Activated B cell treated with CpG ODN at 0.5 μM for 24 hours (primary cell): Measurements from ENCODE around the gene CD2AP. TPM values are rescaled to one million over a fixed set of nuclear protein-coding genes. Genes with fewer than 3 reads are reported as not detected.

Experiments used
- ATAC-seq: fragments of 200-7000 bp; cut with Tn5 transposase; one replicate; pipeline ENCODE4 v1.10.0; 2021; ENCODE audit warnings: low read depth, mild to moderate bottlenecking, moderate library complexity
- CTCF ChIA-PET: fragments of 350-600 bp; sonication (Branson Sonifier 250); formaldehyde crosslinking; loops from one replicate; lab custom pipeline; 2021; ENCODE audit warnings: antibody characterized with exemption; lab: Charles Lee
- POLR2A ChIA-PET: fragments of 350-600 bp; sonication (Branson Sonifier 250); formaldehyde crosslinking; loops from one replicate; lab custom pipeline; 2021; ENCODE audit warnings: antibody characterized with exemption; lab: Charles Lee
- DNase-seq: peaks from one replicate; pipeline ENCODE4 v3.0.0; 2022
- H3K27ac Mint-ChIP-seq: one replicate; pipeline ENCODE4 v1.8.0; 2020; ENCODE audit warnings: mixed read lengths
- H3K27me3 Mint-ChIP-seq: one replicate; pipeline ENCODE4 v1.8.0; 2021; ENCODE audit warnings: mixed read lengths
- H3K36me3 Mint-ChIP-seq: one replicate; pipeline ENCODE4 v1.8.0; 2021; ENCODE audit warnings: low read depth, mixed read lengths
- H3K4me1 Mint-ChIP-seq: one replicate; pipeline ENCODE4 v1.8.0; 2021; ENCODE audit warnings: mixed read lengths
- H3K4me3 Mint-ChIP-seq: one replicate; pipeline ENCODE4 v1.8.0; 2020; ENCODE audit warnings: mild to moderate bottlenecking, mixed read lengths
- H3K9me3 Mint-ChIP-seq: one replicate; pipeline ENCODE4 v1.8.0; 2020; ENCODE audit warnings: mixed read lengths
- CTCF ChIP-seq: fragments of 200-600 bp; IDR thresholded peaks from one replicate; pipeline ENCODE4 v1.8.0; 2022; ENCODE audit warnings: antibody characterized with exemption, mild to moderate bottlenecking
- intact Hi-C: fragments of 100-400 bp; cut with micrococcal nuclease; formaldehyde crosslinking; loops from one replicate; pipeline ENCODE4 v1.15.1; 2024
- total RNA-seq: library from RNA; stranded (reverse); gene quantifications from 2 replicates; pipeline ENCODE4 v1.2.3, GENCODE V29; 2022

Gene CD2AP
- total RNA-seq, 1 donor from 2014 or later: 34.1 TPM

- H3K4me1 Mint-ChIP-seq: peaks cover 2% of the 10 kb centered on the region
- H3K9me3 Mint-ChIP-seq: no peaks in the 10 kb centered on the region
- no peak overlapping the region for H3K27ac Mint-ChIP-seq
- DNase-seq: no peak
- ChIA-PET POLR2A (no interaction called here), CTCF (no interaction called here)
- intact Hi-C loops: no loop called here
- no peak overlapping the region for H3K4me3 Mint-ChIP-seq
- no peak for TF ChIP-seq CTCF
- H3K27me3 Mint-ChIP-seq: no peaks in the 10 kb centered on the region
- H3K36me3 Mint-ChIP-seq: no peaks in the 10 kb centered on the region
- no peak for ATAC-seq
These were observed 30.8 kb upstream of the CD2AP start for GRCh38 chr6:47446669-47447330.

DNA sequence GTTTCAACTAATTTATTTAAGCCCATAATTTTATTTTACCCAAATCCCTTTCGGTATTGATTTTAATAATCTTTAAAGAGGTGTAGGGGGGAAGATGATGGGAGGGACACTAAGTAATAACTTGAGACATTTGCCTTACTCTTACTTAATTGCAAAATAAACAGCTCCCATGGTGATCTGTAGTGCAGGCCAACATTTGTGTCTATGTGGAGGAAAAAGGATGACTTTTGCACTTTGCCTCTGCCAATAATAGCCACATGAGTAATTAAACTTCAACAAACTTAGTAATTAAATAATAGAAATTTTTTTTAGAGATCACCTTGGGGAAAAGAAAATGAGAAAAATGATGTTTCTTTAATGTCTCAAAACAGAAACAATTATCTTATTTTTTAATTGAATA lies 29.9 kb upstream of the CD2AP start:
- ChIA-PET CTCF (no interaction called here), POLR2A (no interaction called here)
- no peak overlapping the region for H3K4me3 Mint-ChIP-seq
- no peaks in the 10 kb centered on the region for H3K4me1 Mint-ChIP-seq
- H3K27me3 Mint-ChIP-seq: no peaks in the 10 kb centered on the region
- intact Hi-C loops: no loop called here
- TF ChIP-seq CTCF: no peak
- no peaks in the 10 kb centered on the region for H3K9me3 Mint-ChIP-seq
- no peak overlapping the region for H3K27ac Mint-ChIP-seq
- no peaks in the 10 kb centered on the region for H3K36me3 Mint-ChIP-seq
- DNase-seq (no peak), ATAC-seq (no peak)

DNA sequence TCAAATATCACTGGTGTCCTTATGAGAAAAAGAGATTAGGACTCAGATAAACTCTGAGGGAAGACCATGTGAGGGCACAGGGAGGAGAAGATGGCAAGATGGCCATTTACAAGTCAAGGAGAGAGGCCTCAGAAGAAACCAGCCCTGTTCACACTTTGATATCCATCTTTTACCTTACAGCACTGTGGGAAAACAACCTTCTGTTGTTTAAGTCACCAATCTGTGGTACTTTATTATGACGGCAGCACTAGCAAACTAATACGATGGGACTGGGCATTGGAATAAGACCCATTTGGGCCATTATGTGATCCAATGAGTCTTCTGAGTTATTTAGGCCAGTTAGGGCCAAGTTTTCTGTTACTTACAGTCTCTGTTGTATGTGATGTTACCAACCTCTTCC lies 26.4 kb upstream of the CD2AP start:
- intact Hi-C loops: no loop called here
- DNase-seq (no peak), ATAC-seq (no peak)
- Mint-ChIP-seq H3K4me1 (no peaks in the 10 kb centered on the region), H3K9me3 (no peaks in the 10 kb centered on the region), H3K27ac (no peak overlapping the region), H3K27me3 (no peaks in the 10 kb centered on the region), H3K4me3 (no peak overlapping the region), H3K36me3 (no peaks in the 10 kb centered on the region)
- ChIA-PET POLR2A (no interaction called here), CTCF (interaction anchor here (1.5 kb wide), 1 partner anchor 36 kb away, joined by 4 read pairs; no protein-coding TSS in a partner anchor)
- no peak for TF ChIP-seq CTCF

DNA sequence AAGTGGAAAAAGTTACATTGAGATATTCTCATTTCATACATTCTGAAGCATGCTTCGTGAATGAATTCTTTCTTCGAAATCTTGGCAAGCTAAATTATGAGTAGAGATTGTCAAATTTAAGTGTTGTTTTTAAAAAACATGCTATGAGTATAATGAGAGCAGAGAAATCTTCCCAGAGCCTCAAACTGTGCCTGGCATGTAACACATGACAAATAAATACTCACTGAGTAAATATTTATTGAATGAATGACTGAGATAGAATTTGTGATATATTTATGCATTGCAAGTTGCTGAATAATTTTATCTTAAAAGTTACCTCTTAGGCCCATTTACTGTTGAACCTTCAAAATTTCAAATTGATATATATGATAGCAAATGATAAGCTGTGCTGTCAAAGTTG lies 24.7 kb upstream of the CD2AP start:
- Mint-ChIP-seq H3K27ac (no peak overlapping the region), H3K4me1 (no peaks in the 10 kb centered on the region), H3K27me3 (no peaks in the 10 kb centered on the region), H3K4me3 (no peak overlapping the region), H3K36me3 (no peaks in the 10 kb centered on the region), H3K9me3 (no peaks in the 10 kb centered on the region)
- POLR2A ChIA-PET: no interaction called here
- CTCF ChIA-PET: interaction anchor here (1.2 kb wide), 1 partner anchor 143 kb away, joined by 3 read pairs; the partner anchor contains the start of gene TNFRSF21
- no peak for DNase-seq
- no peak for ATAC-seq
- intact Hi-C loops: no loop called here
- no peak for TF ChIP-seq CTCF

DNA sequence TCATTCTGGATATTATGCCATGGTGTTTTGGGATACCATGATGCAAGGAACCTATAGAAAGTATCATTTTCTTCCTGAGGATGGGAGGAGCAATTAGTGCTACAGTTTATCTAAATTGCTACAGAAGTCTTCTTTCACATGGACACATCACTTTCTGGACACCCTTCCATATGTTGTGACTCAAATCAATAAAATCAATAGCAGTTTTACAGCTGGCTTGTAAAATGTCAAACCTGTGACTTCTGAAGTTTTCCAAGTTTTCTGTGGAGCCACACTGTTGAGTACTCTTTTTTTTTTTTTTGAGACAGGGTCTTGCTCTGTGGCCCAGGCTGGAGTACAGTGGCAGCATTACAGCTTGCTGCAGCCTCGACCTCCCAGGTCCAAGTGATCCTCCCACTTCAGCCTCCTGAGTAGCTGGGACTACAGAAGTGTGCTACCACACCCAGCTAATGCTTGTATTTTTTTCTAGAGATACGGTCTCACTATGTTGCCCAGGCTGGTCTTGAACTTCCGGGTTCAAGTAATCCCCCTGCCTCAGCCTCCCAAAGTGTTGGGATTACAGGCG lies 24.1 kb upstream of the CD2AP start:
- intact Hi-C loops: no loop called here
- ATAC-seq: no peak
- Mint-ChIP-seq H3K27me3 (no peaks in the 10 kb centered on the region), H3K4me3 (no peak overlapping the region), H3K27ac (no peak overlapping the region), H3K4me1 (no peaks in the 10 kb centered on the region), H3K36me3 (no peaks in the 10 kb centered on the region), H3K9me3 (no peaks in the 10 kb centered on the region)
- CTCF ChIA-PET: interaction anchor here (0.7 to 1.2 kb wide), 2 partner anchors 10 to 144 kb away, joined by 3 to 5 read pairs; partner anchors contain the start of gene TNFRSF21
- no peak for DNase-seq
- no peak for TF ChIP-seq CTCF
- POLR2A ChIA-PET: no interaction called here
